Subcutaneous abdominal adipose tissue (tissue), 5 donors: ENCODE data around the gene MLH3.
A peak's percentile ranks its signal among the peaks of the same experiment; 100 is the strongest.

ENCODE experiments used
- H3K27ac ChIP-seq: one replicate; pipeline ENCODE4 v1.7.0; 2013; ENCODE audit warnings: low read depth, mild to moderate bottlenecking, inconsistent platforms, low read length, moderate library complexity
- H3K27me3 ChIP-seq, 5 donors: one replicate each; pipeline ENCODE4 v1.7.0; 2013; ENCODE audit warnings: low read length in 5 of 5, inconsistent platforms in 1 of 5; ENCODE audit not compliant: control insufficient read depth in 5 of 5, insufficient read depth in 4 of 5
- H3K36me3 ChIP-seq, 5 donors: one replicate each; pipeline ENCODE4 v1.7.0; 2013; ENCODE audit warnings: low read length in 5 of 5; ENCODE audit not compliant: control insufficient read depth in 5 of 5, insufficient read depth in 5 of 5
- H3K4me1 ChIP-seq, 5 donors: one replicate each; pipeline ENCODE4 v1.7.0; 2013; ENCODE audit warnings: low read length in 5 of 5, mild to moderate bottlenecking in 3 of 5, moderate library complexity in 1 of 5; ENCODE audit not compliant: control insufficient read depth in 5 of 5, insufficient read depth in 5 of 5
- H3K4me3 ChIP-seq, 5 donors: one replicate each; pipeline ENCODE4 v1.7.0; 2013; ENCODE audit warnings: low read length in 5 of 5, low read depth in 1 of 5
- H3K9ac ChIP-seq, 5 donors: one replicate each; pipeline ENCODE4 v1.7.0; 2013; ENCODE audit warnings: low read length in 5 of 5, mild to moderate bottlenecking in 4 of 5, moderate library complexity in 3 of 5
- H3K9me3 ChIP-seq, 5 donors: one replicate each; pipeline ENCODE4 v1.7.0; 2013; ENCODE audit warnings: low read length in 5 of 5; ENCODE audit not compliant: control insufficient read depth in 5 of 5
- donor health status: healthy.
- donor health status: healthy.
- donor health status: healthy.
- donor health status: healthy.
- donor health status: healthy.

MLH3 gene

GRCh38 chr14:75088153-75088552 lies 36.9 kb upstream of the MLH3 start:
- no peaks in the 10 kb centered on the region for H3K4me1 ChIP-seq
- H3K36me3 ChIP-seq: peaks cover 24 to 78% (median 71%) of the 10 kb centered on the region in 5 donors
- no peaks in the 10 kb centered on the region for H3K27me3 ChIP-seq
- no peak overlapping the region for H3K27ac ChIP-seq
- H3K4me3 ChIP-seq: no peak overlapping the region
- peak overlapping the region in 1 of 5 donors; percentile 19 for H3K9ac ChIP-seq
- H3K9me3 ChIP-seq: no peaks in the 10 kb centered on the region

- Histone ChIP-seq H3K4me1 (peaks cover 8 to 17% (median 10%) of the 10 kb centered on the region in 5 donors), H3K4me3 (no peak overlapping the region), H3K27me3 (no peaks in the 10 kb centered on the region), H3K9ac (no peak overlapping the region), H3K36me3 (peaks cover 19 to 69% (median 55%) of the 10 kb centered on the region in 5 donors), H3K27ac (no peak overlapping the region), H3K9me3 (no peaks in the 10 kb centered on the region)
Observed at GRCh38 chr14:75084513-75084912, 33.2 kb upstream of the MLH3 start.

GRCh38 chr14:75083271-75083670 lies 32.0 kb upstream of the MLH3 start:
- Histone ChIP-seq H3K27ac (no peak overlapping the region), H3K36me3 (peaks cover 19 to 60% (median 52%) of the 10 kb centered on the region in 5 donors), H3K9ac (no peak overlapping the region)

GRCh38 chr14:75081660-75082229 lies 30.5 kb upstream of the MLH3 start:
- Histone ChIP-seq H3K4me3 (no peak overlapping the region), H3K9me3 (no peaks in the 10 kb centered on the region), H3K9ac (peak overlapping the region in 2 of 5 donors; percentile 30 to 46), H3K27ac (peak overlapping the region; percentile 29), H3K36me3 (peaks cover 8 to 45% (median 37%) of the 10 kb centered on the region in 5 donors), H3K4me1 (peaks cover 8 to 17% (median 10%) of the 10 kb centered on the region in 5 donors), H3K27me3 (no peaks in the 10 kb centered on the region)

More at GRCh38 chr14:75083271-75083670, 32.0 kb upstream of the MLH3 start:
- Histone ChIP-seq H3K4me3 (no peak overlapping the region), H3K4me1 (peaks cover 8 to 17% (median 10%) of the 10 kb centered on the region in 5 donors), H3K9me3 (no peaks in the 10 kb centered on the region), H3K27me3 (no peaks in the 10 kb centered on the region)

- Histone ChIP-seq H3K27me3 (no peaks in the 10 kb centered on the region), H3K27ac (no peak overlapping the region), H3K9ac (no peak overlapping the region), H3K4me3 (no peak overlapping the region), H3K4me1 (peaks cover 8 to 17% (median 10%) of the 10 kb centered on the region in 5 donors), H3K9me3 (no peaks in the 10 kb centered on the region), H3K36me3 (peaks cover 2 to 25% (median 22%) of the 10 kb centered on the region in 5 donors)
Observed at GRCh38 chr14:75079521-75079920, 28.3 kb upstream of the MLH3 start.

- no peaks in the 10 kb centered on the region for H3K9me3 ChIP-seq
- no peak overlapping the region for H3K4me3 ChIP-seq
- no peak overlapping the region for H3K9ac ChIP-seq
- no peaks in the 10 kb centered on the region for H3K27me3 ChIP-seq
- peaks cover 8 to 20% (median 10%) of the 10 kb centered on the region in 5 donors for H3K4me1 ChIP-seq
- H3K36me3 ChIP-seq: peaks cover 0 to 8% (median 5%) of the 10 kb centered on the region in 5 donors
- no peak overlapping the region for H3K27ac ChIP-seq
Observed at GRCh38 chr14:75077794-75078193, 26.5 kb upstream of the MLH3 start.

- Histone ChIP-seq H3K27ac (peak overlapping the region; percentile 81), H3K4me1 (peaks cover 12 to 26% (median 23%) of the 10 kb centered on the region in 5 donors), H3K9me3 (no peaks in the 10 kb centered on the region), H3K27me3 (no peaks in the 10 kb centered on the region), H3K4me3 (peak overlapping the region in 2 of 5 donors; percentile 59 to 65), H3K36me3 (no peaks in the 10 kb centered on the region), H3K9ac (peak overlapping the region in 2 of 5 donors; percentile 49 to 75)
Observed at GRCh38 chr14:75070383-75070782, 19.1 kb upstream of the MLH3 start.

GRCh38 chr14:75069811-75070145 lies 18.5 kb upstream of the MLH3 start:
- H3K4me3 ChIP-seq: peak overlapping the region in 4 of 5 donors; percentile 39 to 68 (median 62)
- H3K27me3 ChIP-seq: no peaks in the 10 kb centered on the region
- no peaks in the 10 kb centered on the region for H3K9me3 ChIP-seq
- H3K36me3 ChIP-seq: no peaks in the 10 kb centered on the region
- peak overlapping the region; percentile 81 for H3K27ac ChIP-seq
- peak overlapping the region; percentile 38 to 75 (median 52) for H3K9ac ChIP-seq
- peaks cover 12 to 26% (median 23%) of the 10 kb centered on the region in 5 donors for H3K4me1 ChIP-seq

GRCh38 chr14:75069121-75069810 lies 18.0 kb upstream of the MLH3 start, which contains the start of gene ZC2HC1C:
Gene ZC2HC1C, plus strand, starts transcription at chr14:75069641. Its CDS starts 933 bp downstream, at chr14:75070574.
- Histone ChIP-seq H3K36me3 (no peaks in the 10 kb centered on the region), H3K27me3 (no peaks in the 10 kb centered on the region), H3K27ac (peak within 1 kb of the TSS; percentile 81), H3K9ac (peak within 1 kb of the TSS; percentile 38 to 75 (median 54)), H3K9me3 (no peaks in the 10 kb centered on the region), H3K4me3 (peak within 1 kb of the TSS; percentile 55 to 68 (median 65)), H3K4me1 (peaks cover 12 to 27% (median 25%) of the 10 kb centered on the region in 5 donors)
